ENCODE results near the gene CPNE9.

CPNE9 gene

GRCh38 chr3:9703736-9704346 lies at the start of gene CPNE9:
Gene CPNE9 (plus strand): TSS chr3:9703833. CDS start chr3:9703997, 164 bp downstream.
- no peak for DNase-seq (ENCODE audit: low read depth)

GRCh38 chr3:9659849-9660248 lies 43.8 kb upstream of the CPNE9 start:
- DNase-seq (ENCODE audit: low read depth): no peak

- DNase-seq (ENCODE audit: low read depth): no peak
Measured at GRCh38 chr3:9660972-9661371, 42.7 kb upstream of the CPNE9 start.

GRCh38 chr3:9664119-9664751 lies 39.4 kb upstream of the CPNE9 start:
- no peak for DNase-seq (ENCODE audit: low read depth)

GRCh38 chr3:9666704-9667445 lies 36.8 kb upstream of the CPNE9 start:
- DNase-seq (ENCODE audit: low read depth): no peak

- DNase-seq (ENCODE audit: low read depth): no peak
Measured at GRCh38 chr3:9669277-9669676, 34.4 kb upstream of the CPNE9 start.

GRCh38 chr3:9669720-9670432 lies 33.8 kb upstream of the CPNE9 start:
- DNase-seq (ENCODE audit: low read depth): no peak

GRCh38 chr3:9673082-9673481 lies 30.6 kb upstream of the CPNE9 start:
- no peak for DNase-seq (ENCODE audit: low read depth)

GRCh38 chr3:9673752-9674151 lies 29.9 kb upstream of the CPNE9 start:
- no peak for DNase-seq (ENCODE audit: low read depth)

- no peak for DNase-seq (ENCODE audit: low read depth)
Measured at GRCh38 chr3:9675736-9676290, 27.8 kb upstream of the CPNE9 start.

GRCh38 chr3:9676785-9677184 lies 26.8 kb upstream of the CPNE9 start:
- DNase-seq (ENCODE audit: low read depth): no peak

GRCh38 chr3:9678493-9678892 lies 25.1 kb upstream of the CPNE9 start:
- no peak for DNase-seq (ENCODE audit: low read depth)

GRCh38 chr3:9679476-9680080 lies 24.1 kb upstream of the CPNE9 start:
- no peak for DNase-seq (ENCODE audit: low read depth)

- DNase-seq (ENCODE audit: low read depth): no peak
Measured at GRCh38 chr3:9681011-9681722, 22.5 kb upstream of the CPNE9 start.

- no peak for DNase-seq (ENCODE audit: low read depth)
Measured at GRCh38 chr3:9681723-9682081, 21.9 kb upstream of the CPNE9 start.

- DNase-seq (ENCODE audit: low read depth): no peak
Measured at GRCh38 chr3:9682096-9682495, 21.5 kb upstream of the CPNE9 start.

- no peak for DNase-seq (ENCODE audit: low read depth)
Measured at GRCh38 chr3:9683426-9683825, 20.2 kb upstream of the CPNE9 start.

GRCh38 chr3:9685216-9686049 lies 18.2 kb upstream of the CPNE9 start:
- DNase-seq (ENCODE audit: low read depth): no peak

- no peak for DNase-seq (ENCODE audit: low read depth)
Measured at GRCh38 chr3:9686050-9686550, 17.5 kb upstream of the CPNE9 start.

GRCh38 chr3:9686703-9687102 lies 16.9 kb upstream of the CPNE9 start:
- DNase-seq (ENCODE audit: low read depth): no peak
